GM06990 (cell line): Measurements from ENCODE around the gene RASSF1.

Experiments used
- DNase-seq: peaks from one replicate; pipeline ENCODE4 v3.0.0-alpha.2; 2011; ENCODE audit not compliant: insufficient read length; ENCODE audit errors: extremely low read depth
- H3K27me3 ChIP-seq: replicated peaks from 2 replicates; pipeline ENCODE4 v1.6.0; 2011; ENCODE audit warnings: low read length; ENCODE audit not compliant: control insufficient read depth, insufficient read depth
- H3K36me3 ChIP-seq: 2 replicates; pipeline ENCODE4 v1.5.1; 2011; ENCODE audit warnings: low read length; ENCODE audit not compliant: control insufficient read depth, insufficient read depth
- H3K4me3 ChIP-seq: replicated peaks from 2 replicates; pipeline ENCODE4 v1.5.1; 2011; ENCODE audit warnings: low read depth, mild to moderate bottlenecking, control low read depth, low read length
- CTCF ChIP-seq: IDR thresholded peaks from 2 replicates; pipeline ENCODE4 v1.5.1; 2011; ENCODE audit warnings: low read length, control low read depth, mild to moderate bottlenecking, inconsistent platforms; ENCODE audit not compliant: insufficient read depth, poor library complexity, severe bottlenecking

The RASSF1 gene

GRCh38 chr3:50356553-50356952 is 15.9 kb upstream of the RASSF1 start:
- H3K4me3 ChIP-seq, result 0 out of 2 replicates have a peak overlapping the region, but pooled peaks have one; percentile 82
- DNase-seq, result no peak
- no peaks in the 10 kb centered on the region for H3K27me3 ChIP-seq
- no peak for TF ChIP-seq CTCF
- peaks cover 29% of the 10 kb centered on the region for H3K36me3 ChIP-seq

- no peak for TF ChIP-seq CTCF
- H3K4me3 ChIP-seq, result no peak overlapping the region
- H3K27me3 ChIP-seq, result no peaks in the 10 kb centered on the region
- H3K36me3 ChIP-seq, result peaks cover 29% of the 10 kb centered on the region
- no peak for DNase-seq
These were observed 15.4 kb upstream of the RASSF1 start for GRCh38 chr3:50355829-50356552.

GRCh38 chr3:50354850-50355249 is 14.2 kb upstream of the RASSF1 start:
- no peaks in the 10 kb centered on the region for H3K27me3 ChIP-seq
- H3K4me3 ChIP-seq, result no peak overlapping the region
- H3K36me3 ChIP-seq, result peaks cover 29% of the 10 kb centered on the region
- TF ChIP-seq CTCF, result no peak
- no peak for DNase-seq

GRCh38 chr3:50354186-50354764 is 13.6 kb upstream of the RASSF1 start:
- peaks cover 29% of the 10 kb centered on the region for H3K36me3 ChIP-seq
- H3K4me3 ChIP-seq, result no peak overlapping the region
- no peaks in the 10 kb centered on the region for H3K27me3 ChIP-seq
- DNase-seq, result no peak
- no peak for TF ChIP-seq CTCF

GRCh38 chr3:50353245-50354004 is 12.8 kb upstream of the RASSF1 start:
- DNase-seq, result no peak
- no peak overlapping the region for H3K4me3 ChIP-seq
- H3K27me3 ChIP-seq, result no peaks in the 10 kb centered on the region
- peaks cover 30% of the 10 kb centered on the region for H3K36me3 ChIP-seq
- TF ChIP-seq CTCF, result no peak
